ENCODE data around the gene DDIT4.

- TF ChIP-seq POLR2A (IDR thresholded peaks at IDR 0.05; ENCODE audit: low read depth, low read length) (no peak), MAFK (IDR thresholded peaks at IDR 0.05; ENCODE audit: low read depth, low read length) (no peak), FOS (IDR thresholded peaks at IDR 0.05; ENCODE audit: low read depth, low read length) (no peak)
- TF ChIP-seq, protein P1, sequence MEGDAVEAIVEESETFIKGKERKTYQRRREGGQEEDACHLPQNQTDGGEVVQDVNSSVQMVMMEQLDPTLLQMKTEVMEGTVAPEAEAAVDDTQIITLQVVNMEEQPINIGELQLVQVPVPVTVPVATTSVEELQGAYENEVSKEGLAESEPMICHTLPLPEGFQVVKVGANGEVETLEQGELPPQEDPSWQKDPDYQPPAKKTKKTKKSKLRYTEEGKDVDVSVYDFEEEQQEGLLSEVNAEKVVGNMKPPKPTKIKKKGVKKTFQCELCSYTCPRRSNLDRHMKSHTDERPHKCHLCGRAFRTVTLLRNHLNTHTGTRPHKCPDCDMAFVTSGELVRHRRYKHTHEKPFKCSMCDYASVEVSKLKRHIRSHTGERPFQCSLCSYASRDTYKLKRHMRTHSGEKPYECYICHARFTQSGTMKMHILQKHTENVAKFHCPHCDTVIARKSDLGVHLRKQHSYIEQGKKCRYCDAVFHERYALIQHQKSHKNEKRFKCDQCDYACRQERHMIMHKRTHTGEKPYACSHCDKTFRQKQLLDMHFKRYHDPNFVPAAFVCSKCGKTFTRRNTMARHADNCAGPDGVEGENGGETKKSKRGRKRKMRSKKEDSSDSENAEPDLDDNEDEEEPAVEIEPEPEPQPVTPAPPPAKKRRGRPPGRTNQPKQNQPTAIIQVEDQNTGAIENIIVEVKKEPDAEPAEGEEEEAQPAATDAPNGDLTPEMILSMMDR (conservative IDR thresholded peaks at IDR 0.05; ENCODE audit: low read depth, low read length) = no peak
These were observed 44.2 kb upstream of the DDIT4 start for GRCh38 chr10:72229261-72230251.
